DMS53 treated with DMSO at 0.1 percent for 48 hours (cell line): ENCODE measurements around the gene PDE4D.

Experiments
- DNase-seq: peaks from one replicate; lab custom pipeline; 2025; ENCODE audit not compliant: unreplicated experiment; lab: John Stamatoyannopoulos, UW

The PDE4D gene

DNA sequence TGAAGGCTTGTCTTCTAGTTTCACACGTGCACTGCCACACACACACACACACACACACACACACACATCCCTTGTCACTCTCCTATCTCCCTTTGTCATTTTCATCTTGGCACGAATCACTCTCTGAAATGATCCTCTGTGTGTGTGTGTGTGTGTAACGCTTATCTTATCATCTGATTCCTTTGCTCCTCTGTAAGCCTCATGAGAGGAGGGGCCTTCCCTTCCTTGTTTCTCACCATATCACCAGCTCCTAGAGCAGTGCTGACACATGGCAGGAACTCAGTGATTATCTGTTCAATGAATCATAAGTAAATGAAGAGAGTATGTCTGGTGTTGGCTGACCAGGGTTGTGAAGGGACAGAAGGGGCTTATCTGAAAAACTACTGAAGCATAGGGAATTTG is 53.3 kb downstream of the PDE4D start:
- DNase-seq = no peak

DNA sequence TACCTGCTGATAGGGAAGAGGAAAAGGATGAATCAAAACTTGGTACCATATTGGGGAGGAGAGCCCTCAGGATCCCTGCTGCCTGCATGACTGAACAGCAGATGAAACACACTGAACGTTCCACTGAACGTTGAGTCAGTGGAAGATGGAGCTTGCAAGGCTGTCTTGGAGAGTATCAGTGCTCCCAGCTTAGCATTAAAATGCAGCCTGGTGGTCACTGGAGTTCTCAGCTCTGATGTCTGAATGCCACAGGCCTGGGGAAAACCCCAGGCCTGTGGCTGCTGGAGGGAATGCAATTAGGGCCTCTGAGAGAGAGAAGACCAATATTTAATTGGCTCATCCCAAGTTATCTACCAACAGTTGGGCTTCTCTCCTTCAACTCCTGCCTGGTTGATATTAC is 54.5 kb downstream of the PDE4D start:
- DNase-seq = no peak

DNA sequence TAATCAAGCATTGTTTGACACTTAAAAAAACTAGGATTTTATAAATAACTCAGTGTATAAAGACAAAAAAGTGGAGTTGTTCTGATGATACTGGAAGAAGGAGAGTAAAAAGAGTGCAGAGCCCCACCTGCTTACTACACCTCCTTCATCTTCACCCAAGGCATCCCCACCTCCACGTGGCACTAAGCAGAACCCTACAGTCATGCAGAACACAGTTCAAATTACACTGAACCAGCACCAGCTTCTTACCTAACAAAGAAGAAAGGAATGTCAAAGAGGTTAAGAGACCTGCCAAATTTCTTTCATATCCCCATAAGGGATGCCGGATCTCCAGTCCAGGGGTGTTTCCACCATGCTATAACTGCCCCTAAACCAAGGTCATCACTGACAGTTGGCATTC is 55.5 kb downstream of the PDE4D start:
- DNase-seq = no peak

DNA sequence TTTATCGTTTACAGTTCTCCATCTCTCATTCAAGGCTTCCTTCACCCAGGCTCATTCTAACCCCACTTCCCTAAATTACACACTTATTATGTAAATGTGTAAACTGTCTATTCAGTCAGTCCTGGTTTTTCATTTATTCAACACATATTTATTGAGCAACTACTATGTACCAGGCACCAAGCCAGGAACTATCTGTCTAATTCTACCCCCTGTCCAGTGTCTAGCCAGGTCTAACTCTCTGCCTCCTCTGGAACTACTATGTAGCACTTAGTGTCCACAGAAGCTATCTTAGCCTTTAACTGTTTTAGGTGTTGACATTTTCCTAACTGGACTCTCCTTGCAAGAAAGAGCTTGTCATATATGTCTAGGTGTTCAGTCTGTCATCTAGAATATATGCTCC is 56.5 kb downstream of the PDE4D start:
- DNase-seq = no peak

DNA sequence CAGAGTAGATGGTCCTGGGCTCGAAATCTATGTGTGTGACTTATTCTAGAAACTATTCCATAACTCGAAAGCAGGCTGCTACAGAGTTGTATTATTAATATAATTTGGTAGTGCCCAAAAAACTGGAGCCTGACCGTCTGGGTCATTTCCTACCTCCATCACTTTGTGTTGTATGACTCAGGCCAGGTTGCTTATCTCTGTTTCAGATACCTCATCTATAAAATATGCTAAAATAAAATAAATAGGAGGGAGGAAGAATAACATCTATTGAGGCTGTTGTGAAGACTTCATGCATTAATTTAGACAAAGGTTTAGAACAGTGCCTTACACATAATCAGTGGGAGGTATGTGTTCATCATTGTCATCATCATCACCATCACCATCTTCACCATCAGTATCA is 57.7 kb downstream of the PDE4D start:
- no peak for DNase-seq

DNA sequence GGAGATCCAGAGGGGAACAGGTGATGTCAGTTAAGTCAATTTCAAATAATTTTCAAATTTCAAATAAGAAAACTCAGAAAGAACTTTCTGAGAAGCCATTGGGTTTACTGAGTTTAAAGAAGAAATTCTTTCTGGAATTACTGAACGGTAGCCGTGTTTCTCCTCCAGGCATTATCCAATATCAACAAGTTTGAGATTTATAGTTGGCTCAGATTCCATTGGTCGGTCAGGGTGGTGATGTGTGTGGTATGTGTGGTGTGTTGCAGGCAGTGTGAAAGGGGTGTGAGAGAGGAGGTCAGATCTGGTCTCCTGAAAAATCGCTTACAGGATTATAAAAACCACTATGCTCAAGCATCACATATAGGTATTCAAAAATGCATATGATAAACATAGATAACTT is 60.1 kb downstream of the PDE4D start:
- no peak for DNase-seq

DNA sequence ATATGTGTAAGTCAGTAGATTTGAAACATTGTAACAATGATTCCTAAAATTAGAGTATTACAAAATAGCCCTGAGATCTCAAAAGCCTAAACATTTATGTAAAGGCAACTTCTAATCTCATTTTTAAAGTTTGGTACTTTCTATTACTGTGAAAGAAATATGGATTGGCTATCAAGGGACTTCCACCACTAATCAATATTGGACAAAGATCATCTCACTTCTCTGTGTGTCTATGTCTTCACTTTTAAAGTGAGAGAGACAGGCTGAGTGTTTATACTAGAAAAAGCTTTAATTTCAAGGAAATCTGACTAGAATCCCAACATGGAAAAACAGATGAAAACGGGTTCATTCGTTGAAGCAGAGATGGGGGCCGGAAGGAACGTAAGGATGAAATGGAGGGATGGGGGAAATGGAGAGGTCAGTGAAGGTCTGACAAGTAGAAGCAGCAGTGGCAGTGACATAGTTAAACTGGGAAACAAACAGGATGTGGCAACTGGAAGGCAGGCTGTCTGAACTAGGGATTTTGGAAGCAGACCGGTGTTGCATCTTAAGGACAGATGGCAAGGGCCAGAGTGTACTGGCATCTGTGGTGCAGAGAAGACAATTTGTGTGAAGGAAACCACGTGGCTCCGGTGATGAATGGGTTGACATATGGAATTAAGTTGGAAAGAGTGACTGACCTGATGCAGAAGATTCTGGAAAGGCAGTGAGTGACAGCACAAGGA is 60.8 kb downstream of the PDE4D start:
- DNase-seq = no peak

DNA sequence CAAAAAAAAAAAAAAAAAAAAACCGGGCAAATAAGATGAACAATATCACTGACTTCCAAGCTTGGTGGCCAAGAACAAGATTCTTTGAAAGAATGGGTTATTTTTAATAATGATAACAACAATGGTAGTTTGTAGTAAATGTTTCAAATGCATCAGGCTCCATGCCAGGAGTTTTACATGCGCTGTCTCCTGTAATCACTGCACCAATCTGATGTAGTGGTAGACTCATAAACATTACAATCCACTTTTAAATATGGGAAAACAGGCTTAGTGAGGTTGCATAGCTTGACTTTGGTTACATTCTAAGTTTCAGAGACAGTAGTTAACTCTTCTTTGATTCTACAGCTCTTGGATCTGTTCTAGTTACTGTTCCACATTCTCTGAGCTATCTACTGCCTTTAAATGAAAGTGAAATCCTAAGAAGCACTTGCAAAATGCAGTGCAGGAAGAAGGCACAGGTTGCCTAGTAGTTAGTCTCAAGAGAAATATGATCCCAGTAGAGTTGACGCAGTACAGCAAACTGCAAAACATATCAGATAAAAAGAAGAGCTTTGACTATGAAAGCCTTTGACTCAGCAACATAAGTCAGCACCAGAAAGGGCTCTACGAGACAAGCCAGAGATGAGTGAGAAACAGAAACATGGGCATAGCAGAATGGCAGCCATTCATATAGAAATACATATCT is 62.1 kb downstream of the PDE4D start:
- no peak for DNase-seq

DNA sequence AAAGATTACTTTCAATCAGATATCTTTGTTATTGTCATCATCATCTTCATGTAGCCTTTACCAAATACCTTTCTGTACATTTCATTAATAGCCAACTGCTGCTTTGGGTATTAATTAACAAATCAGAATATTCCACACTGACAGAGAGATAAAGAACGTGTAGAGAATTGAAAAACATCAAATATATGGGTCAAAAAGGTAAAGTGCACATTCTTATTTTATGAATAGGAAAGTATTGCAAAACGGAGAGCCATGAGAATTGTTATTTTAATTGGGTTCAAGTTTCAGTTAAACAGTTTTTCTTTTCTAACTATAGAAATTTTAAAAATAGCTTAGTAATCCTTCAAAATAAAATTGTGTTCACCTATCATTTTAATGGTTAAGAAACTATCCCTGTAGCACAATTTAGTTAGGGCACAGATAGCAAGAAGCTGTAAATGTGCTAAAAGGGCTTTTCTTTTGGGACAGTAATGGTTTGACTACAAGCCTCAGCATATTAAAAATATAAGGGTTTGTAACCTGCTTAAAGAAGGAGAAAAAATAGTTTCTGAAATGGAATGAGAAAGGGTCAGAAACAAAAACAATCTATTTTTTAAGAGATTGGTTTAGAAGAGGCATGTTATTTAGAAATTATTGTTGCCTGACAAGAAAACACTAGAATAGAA is 62.9 kb downstream of the PDE4D start:
- no peak for DNase-seq

DNA sequence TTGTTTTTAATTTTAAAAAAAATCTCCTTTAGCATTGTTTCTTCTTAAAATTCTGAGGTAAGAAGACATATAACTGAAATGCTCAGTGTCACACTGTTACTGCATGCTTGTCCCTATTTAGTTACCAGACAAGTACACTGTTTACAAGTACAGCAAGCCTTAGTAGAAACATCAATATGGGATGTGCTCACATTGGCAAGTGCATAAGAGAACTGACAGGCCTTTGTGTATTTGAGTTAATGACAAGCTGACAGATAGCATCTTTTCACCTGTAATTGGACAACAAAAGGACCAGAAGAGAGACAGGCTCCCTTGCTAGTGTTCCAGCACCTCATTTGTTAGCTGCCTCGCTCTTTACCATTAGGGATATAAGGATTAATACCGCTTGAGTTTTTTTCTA is 63.6 kb downstream of the PDE4D start:
- no peak for DNase-seq

DNA sequence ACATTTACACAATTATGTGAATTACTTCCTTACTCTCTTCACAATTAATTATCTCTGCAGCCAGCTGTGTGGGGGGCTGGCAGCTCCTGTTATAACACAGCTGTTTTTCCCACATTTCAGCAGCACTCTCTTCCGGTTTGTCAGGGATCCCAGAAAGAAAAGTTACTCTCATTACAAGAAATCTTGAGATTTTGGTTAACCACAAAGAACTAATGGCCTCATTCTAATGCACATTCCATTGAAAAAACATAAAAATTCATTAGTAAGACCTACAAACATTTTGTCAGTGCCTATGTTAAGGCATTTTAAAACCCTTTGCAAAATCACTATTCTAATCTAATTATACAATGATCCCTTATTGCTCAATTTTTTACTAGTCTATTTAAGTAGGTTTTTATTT is 64.1 kb downstream of the PDE4D start:
- DNase-seq = no peak

DNA sequence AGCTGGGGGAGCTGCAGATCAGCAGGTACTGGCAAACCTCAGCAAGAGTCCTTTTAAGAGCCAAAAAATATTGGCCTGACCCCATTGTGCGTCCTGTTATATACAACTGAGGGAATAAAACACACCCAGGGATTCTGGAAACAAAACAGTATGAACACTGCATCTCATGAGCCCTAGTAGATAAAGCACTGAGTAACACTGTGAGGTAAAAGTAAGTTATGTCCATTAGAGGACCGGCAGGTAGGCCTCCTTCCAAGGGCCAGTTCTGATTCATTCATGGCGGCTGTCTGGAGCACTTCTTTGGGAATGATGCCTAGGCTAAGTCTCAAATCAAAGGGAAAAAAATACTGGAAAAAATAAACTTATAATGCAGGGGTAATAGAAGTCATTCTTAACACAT is 64.9 kb downstream of the PDE4D start:
- DNase-seq = no peak

DNA sequence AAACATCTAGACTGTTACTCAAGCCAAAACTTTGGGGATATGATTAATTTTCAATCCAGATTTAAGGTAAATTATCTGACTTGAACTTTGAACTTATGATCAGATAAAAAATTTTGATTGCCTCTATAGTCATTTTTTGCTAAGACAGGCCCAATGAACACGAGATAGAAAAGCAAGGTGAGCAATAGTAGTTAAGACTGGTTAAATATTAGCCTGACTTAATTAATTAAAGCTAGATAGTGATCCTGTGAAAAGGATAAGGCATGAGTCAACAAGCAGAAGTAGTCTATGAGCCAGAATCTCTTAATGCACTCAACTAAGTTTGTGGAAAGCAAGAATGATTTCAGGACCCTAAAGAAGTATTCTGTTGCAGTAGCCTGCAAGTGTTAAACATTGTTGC is 66.5 kb downstream of the PDE4D start:
- no peak for DNase-seq

DNA sequence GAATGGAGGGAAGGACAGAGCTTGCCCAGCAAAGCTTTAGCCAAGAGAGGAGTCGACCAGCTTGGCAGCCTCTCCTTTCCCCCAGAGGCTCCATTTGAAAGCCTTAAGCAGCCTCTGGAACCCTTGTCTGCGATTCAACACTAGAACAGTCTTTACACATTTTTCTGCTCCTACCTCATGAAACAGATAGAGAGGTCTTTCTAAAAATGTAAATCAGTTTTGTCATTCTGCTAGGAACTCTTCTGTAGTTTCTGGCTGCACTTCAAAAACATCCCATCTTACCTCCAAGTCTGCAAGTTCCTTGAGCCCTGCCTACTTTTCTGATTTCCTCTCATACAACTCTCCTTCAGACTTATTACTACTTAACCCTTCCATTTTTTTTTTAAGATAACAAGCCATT is 70.1 kb downstream of the PDE4D start:
- no peak for DNase-seq

DNA sequence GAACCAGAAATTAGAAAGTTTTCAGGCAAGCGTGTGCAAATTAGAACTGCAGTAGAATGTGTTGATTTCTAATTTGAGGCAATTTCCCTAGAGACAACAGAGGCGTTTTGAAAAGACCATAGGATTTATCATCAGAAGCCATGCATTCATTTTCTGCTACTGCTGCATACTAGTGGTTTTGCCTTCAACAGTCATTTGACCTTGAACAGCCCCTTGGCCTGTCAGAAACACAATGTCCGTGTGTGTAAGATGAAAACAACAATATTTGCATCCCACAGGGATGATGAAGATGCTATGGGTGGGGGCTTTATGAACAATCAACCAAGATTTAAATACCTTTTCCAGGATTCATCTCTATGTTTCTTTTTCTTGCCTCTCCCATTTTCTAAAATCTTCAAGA is 73.7 kb downstream of the PDE4D start:
- no peak for DNase-seq

DNA sequence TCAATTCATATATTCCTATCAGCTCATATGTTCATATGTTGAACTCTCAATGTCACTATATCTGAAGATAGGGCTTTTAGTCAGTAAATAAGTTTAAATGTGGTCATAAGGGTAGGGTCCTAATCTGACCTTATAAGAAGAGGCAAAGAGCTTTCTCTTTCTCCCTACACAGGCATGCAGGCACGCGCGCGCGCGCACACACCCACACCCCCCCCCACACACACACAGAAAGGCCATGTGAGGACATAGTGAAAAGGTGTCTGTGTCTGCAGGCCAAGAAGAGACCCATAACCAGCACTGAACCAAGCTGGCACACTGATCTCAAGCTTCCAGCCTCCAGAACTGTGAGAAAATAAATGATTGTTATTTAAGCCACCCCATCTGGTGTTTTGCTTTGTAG is 76.0 kb downstream of the PDE4D start:
- no peak for DNase-seq

DNA sequence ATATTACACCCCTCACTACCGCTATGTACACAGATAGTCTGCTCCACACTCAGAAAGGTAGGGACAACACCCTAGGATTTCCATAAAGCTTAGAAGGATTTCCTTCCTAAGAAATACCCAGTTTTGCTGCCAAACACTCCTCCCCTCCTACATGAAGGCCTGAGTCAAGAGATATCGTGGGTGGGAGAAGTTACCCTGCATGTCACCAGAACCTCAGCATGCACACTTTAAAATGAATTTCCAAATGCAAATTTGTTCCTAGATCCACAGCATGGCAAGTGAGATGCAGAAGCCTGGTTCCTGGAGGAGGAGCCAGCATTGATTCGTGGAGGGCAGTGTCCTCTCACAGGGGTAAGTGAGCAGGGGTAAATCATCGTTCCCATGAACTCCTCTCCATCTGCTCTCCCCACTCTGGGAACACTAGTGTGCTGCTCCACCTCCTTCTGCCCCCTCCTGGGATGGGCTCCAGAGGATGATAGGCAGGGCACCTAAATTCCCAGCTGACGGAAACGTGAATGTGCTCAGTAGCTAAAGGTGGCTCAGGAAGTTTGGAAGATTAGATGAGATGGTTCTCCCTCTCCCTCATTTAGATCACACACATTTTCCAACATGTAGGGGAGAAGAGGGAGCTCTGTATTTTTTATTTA is 76.7 kb downstream of the PDE4D start:
- DNase-seq = no peak

DNA sequence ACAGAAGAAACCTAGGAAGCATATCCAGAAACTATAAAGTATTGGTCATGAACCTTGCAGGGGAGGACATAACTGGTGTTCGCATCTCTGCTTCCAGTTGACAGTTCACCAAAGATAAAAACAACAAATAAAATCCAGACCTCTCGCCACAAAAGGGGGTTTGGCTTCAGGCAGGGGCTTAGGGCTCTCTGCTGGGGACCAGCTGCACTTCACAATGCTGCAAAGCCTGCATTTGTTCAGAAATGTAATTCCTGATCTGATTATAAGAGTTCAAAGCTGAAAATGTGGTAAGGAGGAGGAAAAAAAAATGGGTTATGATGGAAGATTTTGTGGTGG is 79.0 kb downstream of the PDE4D start:
- no peak for DNase-seq

DNA sequence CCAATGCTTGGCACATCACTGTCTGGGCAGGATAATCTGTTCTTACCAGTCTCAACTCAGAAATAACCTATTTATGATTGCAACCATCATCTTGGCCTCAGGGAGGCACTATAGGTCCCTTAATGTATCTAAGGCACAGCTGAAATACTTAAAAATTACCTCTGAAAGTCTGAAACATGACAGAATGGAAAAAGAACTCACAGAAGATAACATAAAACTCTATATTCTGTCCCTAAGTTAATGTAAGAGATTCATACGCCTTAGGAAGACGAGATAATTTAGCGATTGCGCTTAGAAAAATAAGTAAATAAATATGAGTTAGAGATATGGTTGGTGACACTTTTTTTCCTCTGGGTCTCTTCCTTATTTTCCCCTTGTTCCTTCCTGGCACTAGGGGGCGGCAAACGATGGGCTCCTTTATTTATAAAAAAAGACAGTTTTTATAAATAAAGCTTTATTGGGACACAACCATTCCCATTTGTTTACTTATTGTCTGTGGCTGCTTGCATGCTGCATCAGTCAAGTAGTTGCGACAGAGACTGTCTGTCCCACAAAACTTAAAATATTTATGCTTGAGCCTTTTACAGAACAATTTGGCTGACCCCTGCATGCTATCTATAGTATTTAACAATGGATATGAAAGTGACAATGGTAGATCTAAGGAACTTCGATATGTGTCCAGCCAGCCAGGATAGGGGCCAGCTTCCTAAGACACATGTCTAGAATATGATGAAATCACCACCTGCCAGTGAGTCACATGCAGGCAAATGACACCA is 79.6 kb downstream of the PDE4D start:
- peak; percentile 82 for DNase-seq

DNA sequence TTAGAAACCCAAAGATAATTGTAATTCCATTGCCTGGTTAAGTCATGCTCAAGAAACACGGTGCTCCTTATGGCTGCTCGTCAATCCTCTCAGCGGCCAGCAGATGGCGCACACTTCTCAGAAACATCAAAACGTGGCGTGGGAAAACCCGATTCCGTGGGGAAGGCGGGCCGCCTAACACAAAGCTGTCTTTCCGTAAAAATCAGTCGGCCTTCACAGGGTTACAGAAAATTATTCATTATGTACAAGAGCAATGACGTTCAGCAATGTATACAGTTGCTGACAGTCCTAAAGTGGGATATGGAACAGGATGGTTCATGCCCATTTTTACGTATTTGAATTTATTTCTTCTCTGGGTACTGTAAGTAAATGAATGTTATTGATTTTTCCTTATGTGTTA is 83.5 kb downstream of the PDE4D start:
- peak; percentile 22 for DNase-seq

DNA sequence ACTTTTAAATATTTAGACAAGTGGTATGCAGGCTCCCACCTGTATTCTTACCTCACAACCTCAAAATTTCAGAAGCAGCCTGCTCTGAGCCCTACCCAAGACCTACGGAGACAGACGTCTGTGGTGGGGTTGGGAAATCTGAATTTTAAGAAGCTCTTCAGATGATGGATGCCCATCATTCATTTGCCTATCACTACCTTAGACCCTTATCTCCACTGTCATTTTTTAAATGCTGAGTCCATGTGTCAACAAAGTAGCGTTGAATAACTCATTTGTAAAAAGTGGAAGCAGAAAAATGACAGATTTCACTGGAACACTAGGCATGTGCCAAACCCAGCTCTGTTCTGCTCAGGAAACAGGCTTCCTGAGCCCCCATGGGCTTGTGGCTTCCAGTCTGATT is 85.7 kb downstream of the PDE4D start:
- no peak for DNase-seq
